Hindlimb muscle (tissue), 1 donor: ENCODE measurements around the gene DDC. TPM values are rescaled to one million over a fixed set of nuclear protein-coding genes. Genes with fewer than 3 reads are reported as not detected.

ENCODE experiments used
- DNase-seq: peaks from one replicate; pipeline ENCODE4 v3.0.0-alpha.2; 2013
- polyA plus RNA-seq: library from polyadenylated mRNA; unstranded; fragments of 120-200 nt; gene quantifications from one replicate; pipeline ENCODE4 v1.2.1, GENCODE V29; 2013; ENCODE audit not compliant: insufficient read length

DDC gene
- polyA plus RNA-seq, 1 donor: not detected

- DNase-seq: no peak
Observed at GRCh38 chr7:50450590-50451032, 114.6 kb downstream of the DDC start.

DNA sequence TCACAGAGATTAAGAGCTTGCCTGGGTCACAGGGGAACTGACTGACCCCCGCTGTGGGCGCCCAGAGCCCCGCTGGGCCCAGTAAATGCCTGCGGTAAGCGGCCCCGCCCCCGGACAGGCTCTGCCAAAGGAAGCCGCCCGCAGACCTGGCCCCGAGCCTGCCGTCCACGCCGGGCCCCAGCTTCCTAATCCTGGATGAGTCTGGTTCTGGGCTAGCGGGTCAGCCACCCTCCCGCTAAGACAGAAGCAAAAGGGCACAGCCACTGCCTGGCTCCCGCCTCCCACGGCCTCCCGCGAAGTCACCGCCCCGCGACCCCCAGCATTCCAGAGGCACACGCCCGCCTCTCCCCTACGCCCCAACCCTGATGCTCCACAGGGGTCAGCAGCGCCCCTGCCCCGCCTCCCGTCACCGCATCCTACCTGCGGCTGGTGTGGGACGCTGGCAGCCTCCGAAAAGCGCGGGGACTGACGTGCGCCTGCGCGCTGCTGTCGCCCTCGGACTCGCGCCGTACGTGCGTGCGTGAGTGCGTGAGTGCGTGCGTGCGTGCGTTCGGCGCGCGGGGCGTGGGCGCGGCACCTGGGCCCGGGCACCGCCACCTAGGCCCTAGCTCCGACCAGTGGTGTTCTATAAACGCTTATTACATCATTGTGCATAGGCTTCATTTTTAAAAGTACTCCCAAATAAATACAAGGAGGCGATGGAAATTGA is 115.2 kb downstream of the DDC start, which contains the start of gene FIGNL1:
Gene FIGNL1 (minus strand): TSS at position 470 of the 709 bp plus-strand sequence. CDS start 3,063 bp downstream, outside the sequence.
- DNase-seq: peak; percentile 85

- DNase-seq: no peak
Observed at GRCh38 chr7:50449501-50449880, 115.7 kb downstream of the DDC start.

DNA sequence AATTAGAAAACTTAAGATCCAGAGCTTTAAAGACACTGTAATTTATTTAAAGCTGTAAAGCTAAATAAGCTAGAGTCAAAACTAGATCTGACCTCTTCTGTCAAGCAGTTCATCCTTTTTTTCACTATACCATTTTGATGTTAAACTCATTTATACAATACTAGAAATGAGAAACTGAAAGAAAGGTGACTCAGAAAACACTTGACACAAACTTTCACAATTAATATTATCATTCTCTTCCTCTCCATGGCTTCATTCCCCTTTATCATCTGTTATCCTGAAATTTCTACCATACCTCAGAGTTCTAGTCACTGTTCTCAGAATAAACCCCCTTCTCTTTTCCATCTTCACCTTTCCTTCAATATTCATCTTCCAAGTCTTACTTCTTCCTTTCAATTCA is 116.4 kb downstream of the DDC start:
- DNase-seq: no peak

- no peak for DNase-seq
Observed at GRCh38 chr7:50446542-50446960, 118.7 kb downstream of the DDC start.

DNA sequence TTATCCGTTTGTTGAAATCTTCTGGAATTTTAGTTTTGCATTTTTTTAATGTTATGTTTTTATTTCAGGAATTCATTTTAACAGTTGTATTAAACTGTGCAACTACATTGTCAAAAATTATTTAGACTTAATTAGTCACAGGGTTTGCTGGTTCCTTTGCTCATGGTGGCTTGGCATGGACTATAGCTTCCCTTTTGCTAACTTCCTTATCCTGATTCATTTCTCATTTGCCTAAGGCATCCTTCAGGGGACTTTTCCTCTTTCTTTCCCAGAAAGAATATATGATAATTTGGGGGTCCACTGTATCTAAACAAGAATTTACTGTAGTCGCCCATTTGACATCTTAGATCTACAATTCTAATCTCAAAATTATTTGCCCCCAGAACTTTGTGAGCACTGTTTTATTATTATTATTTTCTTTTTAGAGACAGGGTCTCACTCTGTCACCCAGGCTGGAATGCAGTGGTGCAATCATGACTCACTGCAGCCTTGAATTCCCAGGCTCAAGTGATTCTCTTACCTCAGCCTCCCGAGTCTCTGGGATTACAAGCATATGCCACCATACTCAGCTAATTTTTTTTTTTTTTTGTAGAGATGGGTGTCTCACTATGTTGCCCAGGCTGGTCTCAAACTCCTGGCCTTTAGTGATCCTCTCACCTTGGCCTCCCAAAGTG is 128.9 kb downstream of the DDC start:
- no peak for DNase-seq

DNA sequence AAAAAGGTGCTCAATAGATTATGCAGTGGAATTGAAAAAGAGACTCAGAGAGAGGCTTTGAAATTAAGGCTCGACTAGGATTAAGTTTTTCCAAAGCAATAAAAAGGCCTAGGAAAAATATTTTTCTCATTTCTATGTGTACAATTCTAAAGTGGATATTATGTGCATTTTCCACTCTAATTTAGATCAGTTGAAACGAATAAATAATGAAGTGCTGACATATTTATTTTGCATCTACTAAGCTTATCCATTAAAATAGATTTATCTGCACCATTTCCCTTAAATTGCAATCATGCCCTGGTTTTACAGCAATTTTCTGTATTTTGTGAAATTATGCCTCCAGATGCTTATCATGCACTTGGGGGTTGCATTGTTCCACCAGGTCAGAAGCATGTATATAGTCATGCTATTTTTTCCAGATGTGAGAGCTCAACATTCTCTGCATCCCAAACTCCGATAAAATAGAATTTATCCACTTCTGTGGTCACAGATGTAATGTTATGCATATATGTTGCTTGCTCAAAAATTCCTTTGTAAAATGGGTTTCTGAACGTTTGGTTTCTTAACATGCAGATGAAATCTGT is 133.4 kb downstream of the DDC start:
- no peak for DNase-seq

DNA sequence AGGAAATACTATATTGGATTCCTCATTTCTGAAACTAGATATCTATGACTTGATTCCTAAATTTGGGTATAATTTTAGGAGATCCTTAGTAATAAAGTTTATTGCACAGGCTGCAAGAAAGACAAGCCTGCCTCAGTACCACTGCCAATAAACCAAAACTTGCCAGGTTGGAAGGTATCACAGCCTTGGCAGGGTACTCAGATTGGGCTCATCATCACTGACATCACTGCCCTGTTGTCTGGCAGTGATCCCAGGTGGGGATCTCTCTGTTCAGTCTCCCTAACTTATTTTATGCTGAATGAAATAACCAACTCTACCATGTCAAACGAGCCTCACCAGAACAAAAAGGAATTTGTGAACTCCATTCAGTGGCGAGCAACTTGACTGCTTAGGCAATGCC is 133.9 kb downstream of the DDC start:
- no peak for DNase-seq

- no peak for DNase-seq
Observed at GRCh38 chr7:50428911-50429310, 136.3 kb downstream of the DDC start.

DNA sequence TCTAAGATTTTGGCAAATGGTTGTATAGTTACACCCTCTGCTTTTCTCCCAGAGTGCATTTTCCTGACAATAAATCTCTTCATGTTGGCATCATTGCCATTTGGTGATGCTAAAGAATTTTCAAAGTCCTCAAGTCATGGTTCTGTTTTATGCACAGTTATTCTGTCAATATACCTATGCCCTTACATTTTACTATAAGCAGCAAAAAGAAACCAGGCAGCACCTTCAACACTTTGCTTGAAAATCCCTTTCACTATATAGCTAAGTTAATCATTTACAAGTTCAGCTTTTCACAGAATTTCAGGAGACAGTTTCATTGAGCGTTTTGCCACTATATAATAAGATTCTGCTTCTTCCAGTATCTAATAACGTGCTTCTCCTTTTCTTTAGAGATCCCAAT is 137.7 kb downstream of the DDC start:
- no peak for DNase-seq

DNA sequence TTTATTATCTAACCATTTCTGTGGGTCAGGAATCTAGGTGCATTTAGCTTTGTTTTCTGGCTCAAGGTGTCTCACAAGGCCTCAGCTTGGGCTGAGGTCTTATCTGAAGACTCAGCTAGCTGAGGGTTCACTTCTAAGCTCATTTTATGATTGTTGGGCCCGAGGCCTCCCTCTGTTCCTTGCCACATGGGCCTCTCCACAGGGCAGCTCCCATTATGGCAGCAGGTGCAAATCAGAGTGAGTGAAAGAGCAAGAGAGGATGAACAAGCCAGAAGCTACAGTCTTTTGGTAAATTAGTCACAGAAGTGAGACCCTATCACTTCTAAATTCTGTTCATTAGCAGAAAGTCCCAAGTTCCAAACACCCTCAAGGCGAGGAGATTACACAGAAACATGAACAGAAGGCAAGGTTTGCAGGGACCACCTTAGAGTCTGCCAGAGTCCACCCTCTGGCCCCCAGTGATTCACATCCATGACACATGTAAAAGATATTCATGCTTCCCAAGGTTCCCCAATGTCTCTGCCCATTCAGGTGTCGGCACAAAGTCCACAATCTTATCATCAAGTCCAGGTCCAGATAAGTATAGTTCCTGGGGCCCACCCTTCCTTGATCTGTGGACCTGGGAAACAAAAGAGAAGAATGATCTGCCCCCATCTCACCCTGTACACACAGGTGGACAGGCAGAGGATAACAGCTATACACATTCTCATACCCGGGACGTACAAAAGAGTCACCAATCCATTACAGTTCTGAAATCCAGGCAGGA is 138.7 kb downstream of the DDC start:
- no peak for DNase-seq

GRCh38 chr7:50425318-50425717 is 139.9 kb downstream of the DDC start:
- no peak for DNase-seq

DNA sequence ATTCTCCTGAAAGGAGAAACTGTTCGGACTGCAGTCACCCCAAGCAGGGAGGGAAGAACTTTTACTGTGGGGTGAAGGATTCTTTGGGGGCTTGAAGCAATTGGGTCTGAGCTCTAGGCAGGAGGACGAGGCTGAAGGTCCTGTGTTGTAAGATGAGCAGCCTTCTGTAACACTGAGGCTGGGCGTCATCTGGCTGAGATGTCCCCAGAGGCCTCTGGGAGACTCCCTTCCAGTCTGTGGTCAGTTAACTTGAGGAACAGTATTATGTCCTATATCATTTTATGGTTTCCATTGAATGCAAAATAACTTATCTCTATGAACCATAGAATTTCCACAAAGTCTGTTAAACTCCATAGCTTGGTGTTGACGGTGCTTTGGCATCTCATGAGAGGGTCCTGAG is 141.3 kb downstream of the DDC start:
- no peak for DNase-seq

DNA sequence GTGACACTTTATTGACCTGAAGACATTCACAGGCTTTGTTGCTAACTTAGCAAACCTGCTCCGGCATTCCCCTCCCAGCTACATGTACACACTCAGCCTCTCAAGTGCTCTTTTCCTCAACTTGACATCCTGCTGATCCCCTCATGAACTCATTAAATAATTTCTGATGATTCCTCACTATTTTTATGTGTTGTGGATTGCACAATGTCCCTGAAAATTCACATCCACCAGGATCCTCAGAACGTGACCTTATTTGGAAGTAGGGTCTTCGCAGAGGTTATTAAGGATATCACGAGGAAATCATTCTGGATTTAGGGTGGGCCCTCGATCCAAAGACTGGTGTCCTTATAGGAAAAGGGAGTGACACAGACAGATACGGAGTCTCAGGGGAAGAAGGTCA is 142.3 kb downstream of the DDC start:
- DNase-seq: no peak

DNA sequence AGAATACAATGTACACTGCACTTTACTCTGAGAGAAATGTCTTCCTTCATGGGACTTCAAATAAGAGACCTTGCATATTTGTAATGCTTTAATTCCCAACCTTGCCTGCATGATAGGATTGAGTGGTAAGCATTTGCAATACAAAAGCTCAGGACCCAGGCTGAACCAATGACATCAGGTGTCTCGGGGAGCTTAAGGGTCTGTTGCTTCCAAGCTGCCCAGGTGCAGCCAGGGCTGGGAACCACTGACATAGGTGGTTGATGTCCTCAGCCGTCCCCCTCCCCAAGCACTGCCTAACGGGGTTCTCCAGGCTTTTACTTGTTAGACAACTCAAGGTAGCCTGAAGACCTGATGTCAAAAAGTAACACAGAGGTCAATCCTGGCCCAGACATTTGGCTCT is 144.2 kb downstream of the DDC start:
- no peak for DNase-seq

- DNase-seq: no peak
Observed at GRCh38 chr7:50418526-50419290, 146.5 kb downstream of the DDC start.

- peak; percentile 44 for DNase-seq
Observed at GRCh38 chr7:50418086-50418515, 147.1 kb downstream of the DDC start.

DNA sequence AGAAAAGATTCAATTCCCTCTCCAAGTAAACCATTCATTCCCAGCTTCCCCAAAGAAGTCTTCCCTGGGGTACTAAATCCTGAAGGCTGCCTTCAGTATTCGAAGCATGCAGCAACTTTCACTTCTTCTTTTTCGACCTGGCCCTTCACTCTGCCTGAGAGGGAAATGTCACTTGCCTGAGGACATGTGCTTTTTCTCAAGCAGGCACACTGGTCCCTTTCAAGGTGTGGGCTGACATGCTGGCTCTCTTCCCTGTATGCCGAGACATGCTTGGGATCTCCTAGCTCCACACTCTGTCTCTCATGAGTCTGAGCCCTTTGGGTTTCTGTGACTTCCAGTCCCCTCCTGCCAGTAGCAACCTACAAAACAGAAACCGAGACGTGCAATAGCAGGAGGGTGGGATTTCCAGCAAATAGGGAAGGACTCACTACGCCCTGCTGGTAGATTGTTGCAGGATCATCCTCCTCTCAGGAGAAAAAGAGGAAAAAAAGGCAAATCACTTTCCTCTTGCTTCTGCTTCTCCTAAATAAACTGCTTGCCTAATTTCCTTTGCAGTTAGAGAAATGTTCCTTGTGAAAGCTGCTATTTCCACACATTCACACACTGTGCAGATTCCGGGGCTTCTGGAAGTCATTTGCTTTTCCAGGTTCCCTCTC is 148.6 kb downstream of the DDC start:
- DNase-seq: no peak

GRCh38 chr7:50415844-50416364 is 149.3 kb downstream of the DDC start:
- DNase-seq: no peak

- no peak for DNase-seq
Observed at GRCh38 chr7:50413561-50413960, 151.6 kb downstream of the DDC start.

DNA sequence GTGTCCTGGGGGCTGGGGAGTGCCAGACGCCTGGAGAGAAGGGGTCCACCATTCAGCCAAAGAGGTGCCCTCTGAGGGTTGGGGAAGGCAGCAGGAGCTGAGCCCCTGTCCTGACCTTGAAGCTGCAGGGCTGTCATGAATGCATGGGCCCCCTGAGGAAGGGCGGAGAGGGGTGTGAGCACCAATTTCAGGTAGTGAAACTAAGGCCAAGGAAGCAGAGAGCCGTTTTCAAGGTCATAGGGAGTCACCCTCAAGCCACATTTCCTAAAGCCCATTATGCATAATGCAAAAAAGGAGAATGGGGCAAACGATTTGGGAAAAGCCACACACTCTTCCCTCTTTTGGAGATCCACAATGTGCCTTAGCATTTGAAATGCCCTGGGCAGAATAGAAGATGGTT is 152.2 kb downstream of the DDC start:
- DNase-seq: no peak
